Measurements from ENCODE around the gene CLN6.
"Not testable (repeated sequence)": the region's sequence is repeated elsewhere in the genome, so short reads cannot be mapped to it uniquely, and the experiment has no call there.

Gene CLN6

DNA sequence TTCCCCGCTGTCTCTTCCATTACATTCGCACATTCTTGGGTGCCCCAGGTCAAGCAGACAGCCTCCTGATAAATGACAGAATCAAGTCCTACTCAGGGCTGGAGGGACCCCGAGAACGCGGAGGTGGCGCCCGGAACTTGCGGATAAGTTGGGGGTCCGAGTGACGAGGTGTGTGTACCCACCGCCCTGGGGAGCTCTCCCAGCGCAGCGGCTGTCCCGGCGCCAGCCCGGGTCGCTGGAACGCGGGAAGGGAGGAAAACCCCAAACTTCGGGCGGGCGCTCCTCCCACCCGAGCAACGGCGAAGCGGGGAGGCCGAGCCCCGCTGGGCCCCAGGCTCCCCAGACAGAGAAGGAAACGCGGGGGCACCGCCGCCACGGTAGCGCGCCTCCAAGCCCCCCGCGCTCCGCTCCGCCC lies 550 bp downstream of the CLN6 start:
- TF ChIP-seq, protein P1, sequence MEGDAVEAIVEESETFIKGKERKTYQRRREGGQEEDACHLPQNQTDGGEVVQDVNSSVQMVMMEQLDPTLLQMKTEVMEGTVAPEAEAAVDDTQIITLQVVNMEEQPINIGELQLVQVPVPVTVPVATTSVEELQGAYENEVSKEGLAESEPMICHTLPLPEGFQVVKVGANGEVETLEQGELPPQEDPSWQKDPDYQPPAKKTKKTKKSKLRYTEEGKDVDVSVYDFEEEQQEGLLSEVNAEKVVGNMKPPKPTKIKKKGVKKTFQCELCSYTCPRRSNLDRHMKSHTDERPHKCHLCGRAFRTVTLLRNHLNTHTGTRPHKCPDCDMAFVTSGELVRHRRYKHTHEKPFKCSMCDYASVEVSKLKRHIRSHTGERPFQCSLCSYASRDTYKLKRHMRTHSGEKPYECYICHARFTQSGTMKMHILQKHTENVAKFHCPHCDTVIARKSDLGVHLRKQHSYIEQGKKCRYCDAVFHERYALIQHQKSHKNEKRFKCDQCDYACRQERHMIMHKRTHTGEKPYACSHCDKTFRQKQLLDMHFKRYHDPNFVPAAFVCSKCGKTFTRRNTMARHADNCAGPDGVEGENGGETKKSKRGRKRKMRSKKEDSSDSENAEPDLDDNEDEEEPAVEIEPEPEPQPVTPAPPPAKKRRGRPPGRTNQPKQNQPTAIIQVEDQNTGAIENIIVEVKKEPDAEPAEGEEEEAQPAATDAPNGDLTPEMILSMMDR (IDR thresholded peaks at IDR 0.05; ENCODE audit: borderline replicate concordance, insufficient read depth, low read depth, low read length), result no peak
- H3K4me3 ChIP-seq (ENCODE audit: low read depth, low read length), result peak overlapping the region; percentile 90

DNA sequence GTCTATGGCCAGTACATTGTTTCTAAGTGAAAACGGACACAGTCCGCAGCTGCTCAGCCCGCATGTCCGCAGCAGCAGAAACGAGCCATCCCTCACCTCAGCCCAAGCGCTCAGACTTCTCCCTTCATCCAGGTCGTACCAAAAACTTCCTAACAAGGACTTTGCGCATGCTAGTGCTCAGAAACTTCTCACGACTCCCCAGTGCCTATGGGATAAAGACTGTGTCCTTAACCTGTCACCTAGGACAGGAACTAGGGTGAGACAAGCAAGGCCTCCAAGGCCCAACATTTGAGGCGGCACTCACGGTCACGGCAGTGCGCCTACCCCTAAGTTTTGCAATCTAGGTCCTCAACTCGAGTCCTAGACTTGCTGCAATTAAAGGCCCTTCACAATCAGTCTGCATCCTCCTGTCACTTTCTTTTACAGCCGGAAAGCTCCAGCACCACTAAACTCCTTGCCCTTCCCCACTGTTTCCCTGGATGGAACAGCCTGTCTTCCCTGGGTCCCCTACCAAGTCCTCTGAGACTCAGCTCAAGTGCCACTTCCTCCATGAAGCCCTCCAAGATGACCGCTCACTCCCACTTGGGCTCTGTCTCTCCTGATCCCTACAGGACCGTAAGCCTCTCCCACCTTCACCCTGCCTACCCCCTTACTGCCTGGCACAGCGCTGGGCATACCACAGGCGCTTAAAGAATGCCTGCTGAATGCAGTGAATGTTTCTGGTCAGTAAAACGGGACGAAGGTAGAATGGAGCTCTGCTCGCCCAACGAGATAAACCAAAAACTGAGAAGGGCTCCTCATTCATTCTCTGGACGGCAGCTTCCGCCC lies 1.2 kb downstream of the CLN6 start:
- TF ChIP-seq, protein P1 (IDR thresholded peaks at IDR 0.05; ENCODE audit: borderline replicate concordance, insufficient read depth, low read depth, low read length), result no peak
- H3K4me3 ChIP-seq (ENCODE audit: low read depth, low read length), result peak overlapping the region; percentile 90

DNA sequence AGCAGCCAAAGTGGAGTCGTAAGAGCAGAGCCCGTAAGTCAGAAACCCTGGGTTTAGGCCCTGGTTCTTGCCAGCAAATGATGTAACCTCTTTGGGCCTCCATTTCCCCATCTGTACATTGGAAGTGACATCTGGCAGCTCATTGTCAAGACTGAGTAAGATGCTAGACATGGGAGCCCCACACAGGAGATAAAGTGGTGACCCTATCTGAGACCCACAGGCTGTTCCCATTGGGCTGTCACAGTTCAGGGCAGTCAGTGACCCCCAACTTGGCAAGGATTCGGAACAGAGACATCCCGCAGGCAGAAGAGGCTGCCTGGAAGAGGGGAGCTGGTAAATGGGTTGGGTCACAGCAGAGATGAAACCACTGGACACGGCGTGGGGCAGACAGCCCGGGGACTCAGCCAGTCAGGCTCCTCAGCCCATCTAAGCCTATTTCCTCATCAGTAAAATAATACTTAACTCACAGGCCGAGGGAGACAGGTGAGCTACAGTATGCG lies 1.8 kb downstream of the CLN6 start:
- peak overlapping the region; percentile 90 for H3K4me3 ChIP-seq (ENCODE audit: low read depth, low read length)
- TF ChIP-seq, protein P1 (IDR thresholded peaks at IDR 0.05; ENCODE audit: borderline replicate concordance, insufficient read depth, low read depth, low read length), result no peak

DNA sequence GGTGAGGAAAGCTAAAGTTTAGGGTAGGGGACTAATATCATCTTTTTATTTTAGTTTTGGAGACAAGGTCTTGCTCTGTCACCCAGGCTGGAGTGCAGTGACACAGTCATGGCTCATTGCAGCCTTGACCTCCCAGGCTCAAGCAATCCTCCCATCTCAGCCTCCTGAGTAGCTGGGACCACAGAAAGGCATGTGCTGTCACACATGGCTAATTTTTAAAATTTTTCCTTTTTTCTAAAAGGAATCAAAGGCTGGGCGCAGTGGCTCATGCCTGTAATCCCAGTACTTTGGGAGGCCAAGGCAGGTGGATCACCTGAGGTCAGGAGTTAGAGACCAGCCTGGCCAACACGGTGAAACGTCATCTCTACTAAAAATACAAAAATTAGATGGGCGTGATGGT lies 4.1 kb downstream of the CLN6 start:
- not testable (repeated sequence) for H3K4me3 ChIP-seq (ENCODE audit: low read depth, low read length)

DNA sequence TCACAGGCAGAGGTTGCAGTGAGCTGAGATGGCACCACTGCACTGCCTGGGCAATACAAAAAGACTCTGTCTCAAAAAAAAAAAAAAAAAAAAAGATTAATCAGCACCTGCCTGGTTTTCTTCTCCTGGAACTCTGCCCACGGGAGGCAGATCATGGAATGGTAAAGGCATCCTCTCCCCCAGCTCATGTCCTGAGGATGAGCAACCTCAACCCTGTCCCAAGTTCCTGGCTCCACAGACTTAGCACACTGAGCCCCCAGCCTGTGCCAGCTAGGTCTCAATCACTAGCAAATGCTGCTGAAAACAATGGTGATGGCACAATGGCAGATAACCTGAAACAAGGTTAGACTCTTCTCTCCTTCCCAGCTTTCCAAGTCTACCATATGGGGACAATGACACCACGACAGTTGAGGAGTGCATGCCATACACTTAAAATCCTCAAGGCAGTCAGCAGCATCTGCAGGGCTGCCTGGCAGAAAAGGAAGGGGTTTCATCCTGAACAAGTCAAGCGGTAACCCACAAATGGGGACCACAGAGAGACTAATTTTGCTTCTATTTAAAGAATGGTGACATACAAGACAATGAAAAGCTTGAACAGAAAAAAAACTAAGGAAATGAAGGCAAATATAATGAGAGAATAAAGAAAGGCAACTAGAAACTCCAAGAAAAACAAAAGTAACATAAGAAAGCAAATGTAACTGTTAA lies 4.8 kb downstream of the CLN6 start:
- H3K4me3 ChIP-seq (ENCODE audit: low read depth, low read length), result no peak overlapping the region

DNA sequence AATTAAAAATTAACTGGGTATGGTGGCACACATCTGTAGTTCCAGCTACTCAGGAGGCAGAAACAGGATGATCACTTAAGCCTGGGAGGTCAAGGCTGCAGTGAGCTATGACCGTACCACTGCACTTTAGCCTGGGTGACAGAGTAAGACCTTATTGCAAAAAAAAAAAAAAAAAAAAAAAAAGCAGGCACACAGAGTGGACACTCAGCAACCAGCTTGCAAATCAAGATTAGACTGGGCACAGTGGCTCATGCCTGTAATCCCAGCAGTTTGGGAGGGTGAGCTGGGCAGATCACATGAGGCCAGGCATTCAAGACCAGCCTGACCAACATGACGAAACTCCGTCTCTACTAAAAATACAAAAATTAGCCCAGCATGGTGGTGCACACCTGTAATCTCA lies 5.4 kb downstream of the CLN6 start:
- TF ChIP-seq, protein P1 (IDR thresholded peaks at IDR 0.05; ENCODE audit: borderline replicate concordance, insufficient read depth, low read depth, low read length), result no peak
- H3K4me3 ChIP-seq (ENCODE audit: low read depth, low read length), result no peak overlapping the region

More for the DNA sequence above, 4.8 kb downstream of the CLN6 start:
- TF ChIP-seq, protein P1 (IDR thresholded peaks at IDR 0.05; ENCODE audit: borderline replicate concordance, insufficient read depth, low read depth, low read length), result no peak

DNA sequence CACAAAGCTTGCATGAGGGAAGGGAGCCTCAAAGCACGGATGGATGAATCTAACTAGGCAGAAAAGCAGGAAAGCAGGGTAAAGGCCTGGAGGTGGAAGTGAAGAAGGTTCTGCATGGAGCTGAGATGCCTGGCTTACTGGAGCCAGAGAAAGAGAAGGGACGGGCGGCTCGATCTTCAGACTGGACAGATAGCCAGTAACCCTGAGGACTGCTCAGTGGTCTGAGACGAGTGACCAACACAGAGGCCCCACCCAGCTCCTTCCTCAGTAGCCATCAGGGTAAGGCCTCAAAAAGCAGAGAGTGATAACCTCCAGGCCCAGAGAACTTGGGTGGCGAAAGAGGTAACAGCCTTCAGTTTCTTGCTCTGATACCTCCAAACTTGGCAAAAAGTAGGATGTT lies 6.4 kb downstream of the CLN6 start:
- no peak overlapping the region for H3K4me3 ChIP-seq (ENCODE audit: low read depth, low read length)
- TF ChIP-seq, protein P1 (IDR thresholded peaks at IDR 0.05; ENCODE audit: borderline replicate concordance, insufficient read depth, low read depth, low read length), result no peak

DNA sequence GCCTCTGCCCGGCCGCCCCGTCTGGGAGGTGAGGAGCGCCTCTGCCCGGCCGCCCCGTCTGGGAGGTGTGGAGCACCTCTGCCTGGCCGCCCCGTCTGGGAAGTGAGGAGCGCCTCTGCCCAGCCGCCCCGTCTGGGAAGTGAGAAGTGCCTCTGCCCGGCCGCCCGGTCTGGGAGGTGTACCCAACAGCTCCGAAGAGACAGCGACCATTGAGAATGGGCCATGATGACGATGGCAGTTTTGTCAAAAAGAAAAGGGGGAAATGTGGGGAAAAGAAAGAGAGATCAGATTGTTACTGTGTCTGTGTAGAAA lies 7.1 kb downstream of the CLN6 start:
- not testable (repeated sequence) for H3K4me3 ChIP-seq (ENCODE audit: low read depth, low read length)

DNA sequence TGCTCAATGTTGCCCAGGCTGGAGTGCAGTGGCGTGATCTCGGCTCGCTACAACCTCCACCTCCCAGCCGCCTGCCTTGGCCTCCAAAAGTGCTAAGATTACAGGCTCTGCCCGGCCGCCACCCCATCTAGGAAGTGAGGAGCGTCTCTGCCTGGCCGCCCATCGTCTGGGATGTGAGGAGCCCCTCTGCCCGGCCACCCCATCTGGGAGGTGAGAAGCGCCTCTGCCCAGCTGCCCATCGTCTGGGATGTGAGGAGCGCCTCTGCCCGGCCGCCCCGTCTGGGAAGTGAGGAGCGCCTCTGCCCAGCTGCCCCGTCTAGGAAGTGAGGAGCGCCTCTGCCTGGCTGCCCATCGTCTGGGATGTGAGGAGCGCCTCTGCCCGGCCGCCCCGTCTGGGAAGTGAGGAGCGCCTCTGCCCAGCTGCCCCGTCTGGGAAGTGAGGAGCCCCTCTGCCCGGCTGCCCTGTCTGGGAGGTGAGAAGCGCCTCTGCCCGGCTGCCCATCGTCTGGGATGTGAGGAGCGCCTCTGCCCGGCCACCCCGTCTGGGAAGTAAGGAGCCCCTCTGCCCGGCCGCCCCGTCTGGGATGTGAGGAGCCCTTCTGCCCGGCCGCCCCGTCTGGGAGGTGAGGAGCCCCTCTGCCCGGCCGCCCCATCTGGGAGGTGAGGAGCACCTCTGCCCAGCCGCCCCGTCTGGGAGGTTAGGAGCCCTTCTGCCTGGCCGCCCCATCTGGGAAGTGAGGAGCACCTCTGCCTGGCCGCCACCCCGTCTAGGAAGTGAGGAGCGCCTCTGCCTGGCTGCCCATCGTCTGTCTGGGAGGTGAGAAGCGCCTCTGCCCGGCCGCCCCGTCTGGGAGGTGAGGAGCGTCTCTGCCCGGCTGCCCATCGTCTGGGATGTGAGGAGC lies 7.7 kb downstream of the CLN6 start:
- H3K4me3 ChIP-seq (ENCODE audit: low read depth, low read length), result not testable (repeated sequence)
